DMS153 (cell line): ENCODE results near the gene SH3RF3.

Experiments
- DNase-seq: peaks from one replicate; lab custom pipeline; 2025; lab: John Stamatoyannopoulos, UW

The SH3RF3 gene

DNA sequence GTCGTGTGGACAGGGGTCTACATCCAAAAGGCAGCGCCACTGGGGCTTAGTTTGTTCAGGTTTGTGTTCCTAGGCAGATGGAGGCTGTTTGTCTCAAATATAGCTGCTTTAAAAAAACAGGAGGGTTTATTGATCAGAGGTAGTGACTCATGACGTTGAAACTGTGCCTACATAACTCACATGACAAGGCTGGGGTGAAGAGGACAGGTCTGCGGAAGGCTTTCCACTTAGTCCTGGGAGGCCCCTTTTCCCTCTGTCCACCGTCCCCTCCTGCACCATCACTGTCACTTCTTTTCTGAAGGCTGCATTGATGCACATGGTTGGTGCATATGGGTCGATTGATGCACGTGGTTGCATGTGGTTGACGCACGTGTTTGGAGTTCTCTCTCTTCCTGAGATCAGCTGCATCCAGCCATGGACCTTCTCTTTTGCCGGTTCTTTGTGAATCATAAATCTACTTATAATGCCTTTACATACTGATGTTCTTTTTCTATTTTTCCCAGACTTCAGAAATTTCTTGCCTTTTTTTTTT, 10.9 kb downstream of the SH3RF3 start:
- no peak for DNase-seq

DNA sequence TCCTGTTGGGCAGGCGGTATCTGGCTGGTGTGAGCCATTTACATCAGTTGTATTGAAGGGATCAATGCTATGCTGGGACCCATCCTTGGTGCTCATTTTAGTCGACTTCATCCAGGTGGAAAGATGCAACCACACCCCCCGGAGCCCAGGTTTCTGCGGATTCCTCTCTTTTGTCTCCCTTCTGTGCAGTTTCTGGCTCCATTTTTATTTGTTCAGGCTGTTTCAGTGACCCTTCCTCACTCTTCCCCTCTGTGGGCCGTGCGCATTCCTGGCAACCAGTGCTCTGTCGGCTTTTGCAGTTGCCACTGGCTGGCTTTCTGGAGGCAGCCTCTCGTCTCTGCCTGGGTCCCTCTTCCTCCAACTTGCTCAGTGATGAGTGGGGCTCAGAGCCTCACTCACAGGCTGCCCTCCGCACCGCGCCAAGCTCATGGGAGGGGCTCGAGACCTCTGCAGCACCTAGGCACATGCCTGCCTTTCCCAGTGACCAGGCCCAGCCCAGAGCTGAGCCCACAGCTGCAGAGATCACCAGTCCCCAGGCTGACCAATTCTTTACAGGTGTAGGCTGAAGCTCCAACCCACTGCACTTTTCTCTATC, 12.1 kb downstream of the SH3RF3 start:
- no peak for DNase-seq

DNA sequence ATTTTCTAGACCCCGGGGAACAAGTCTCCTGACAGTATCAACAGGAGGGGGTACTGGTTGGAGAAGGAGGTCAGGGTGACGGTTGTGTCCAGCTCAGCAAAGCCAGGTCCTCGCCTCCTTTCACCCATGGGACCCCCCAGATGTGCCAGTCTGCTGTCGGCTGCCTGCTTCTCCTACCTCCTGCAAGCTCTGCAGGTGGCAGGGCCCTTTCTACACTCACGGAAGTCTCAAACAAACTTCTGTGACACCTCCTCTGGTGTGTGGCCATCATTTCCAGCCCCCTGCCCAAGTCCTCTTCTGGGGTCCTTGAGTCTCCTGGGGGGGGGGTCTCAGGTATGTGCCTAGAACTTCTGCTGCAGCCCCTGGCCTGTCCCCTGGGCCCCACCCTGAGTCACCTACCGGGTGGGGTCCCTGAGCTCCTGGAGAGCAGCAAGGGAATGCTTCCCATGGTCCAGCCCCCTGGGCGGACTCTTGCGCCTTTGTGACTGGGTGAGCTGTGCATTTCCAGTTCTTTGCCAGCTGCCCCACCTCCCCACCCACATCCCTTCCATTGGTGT, 12.8 kb downstream of the SH3RF3 start:
- DNase-seq, result no peak

DNA sequence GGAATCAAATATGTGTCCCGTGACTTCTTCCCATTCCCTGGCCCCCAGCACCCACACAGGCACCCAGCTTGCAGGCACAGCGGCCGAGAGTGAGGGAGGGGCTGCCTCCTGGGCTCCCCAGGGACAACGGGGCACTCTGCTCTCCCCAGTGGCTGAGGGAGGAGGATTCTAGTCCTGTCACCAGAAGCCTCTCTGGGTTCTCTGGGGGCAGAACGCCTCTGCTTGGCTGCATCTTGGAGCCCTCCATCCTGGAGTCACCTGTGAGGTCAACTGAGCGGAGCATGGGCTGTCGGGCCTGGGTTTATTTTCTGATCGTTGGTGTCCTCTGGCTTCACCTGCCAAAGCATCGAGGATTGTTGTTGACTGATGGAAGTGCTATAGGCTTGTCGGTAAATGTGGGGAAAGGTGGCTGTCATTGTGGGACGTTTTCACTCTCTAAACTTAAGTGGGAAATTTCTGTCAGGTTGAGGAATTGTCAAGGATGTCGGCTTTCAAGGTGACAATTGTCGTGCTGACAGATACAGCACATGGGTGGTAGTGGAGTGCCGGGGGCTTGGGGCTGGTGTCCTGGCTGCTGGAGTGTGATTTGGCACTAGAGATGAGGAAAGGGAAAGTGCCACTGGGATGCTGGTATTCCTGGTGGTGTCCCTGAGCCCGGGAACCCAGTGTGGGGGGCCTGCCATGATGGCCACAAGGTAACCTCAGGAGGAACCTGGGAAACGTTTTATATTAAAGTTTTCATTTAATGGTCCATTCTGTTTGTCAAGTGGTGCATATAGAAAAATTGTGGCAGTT, 13.6 kb downstream of the SH3RF3 start:
- no peak for DNase-seq

DNA sequence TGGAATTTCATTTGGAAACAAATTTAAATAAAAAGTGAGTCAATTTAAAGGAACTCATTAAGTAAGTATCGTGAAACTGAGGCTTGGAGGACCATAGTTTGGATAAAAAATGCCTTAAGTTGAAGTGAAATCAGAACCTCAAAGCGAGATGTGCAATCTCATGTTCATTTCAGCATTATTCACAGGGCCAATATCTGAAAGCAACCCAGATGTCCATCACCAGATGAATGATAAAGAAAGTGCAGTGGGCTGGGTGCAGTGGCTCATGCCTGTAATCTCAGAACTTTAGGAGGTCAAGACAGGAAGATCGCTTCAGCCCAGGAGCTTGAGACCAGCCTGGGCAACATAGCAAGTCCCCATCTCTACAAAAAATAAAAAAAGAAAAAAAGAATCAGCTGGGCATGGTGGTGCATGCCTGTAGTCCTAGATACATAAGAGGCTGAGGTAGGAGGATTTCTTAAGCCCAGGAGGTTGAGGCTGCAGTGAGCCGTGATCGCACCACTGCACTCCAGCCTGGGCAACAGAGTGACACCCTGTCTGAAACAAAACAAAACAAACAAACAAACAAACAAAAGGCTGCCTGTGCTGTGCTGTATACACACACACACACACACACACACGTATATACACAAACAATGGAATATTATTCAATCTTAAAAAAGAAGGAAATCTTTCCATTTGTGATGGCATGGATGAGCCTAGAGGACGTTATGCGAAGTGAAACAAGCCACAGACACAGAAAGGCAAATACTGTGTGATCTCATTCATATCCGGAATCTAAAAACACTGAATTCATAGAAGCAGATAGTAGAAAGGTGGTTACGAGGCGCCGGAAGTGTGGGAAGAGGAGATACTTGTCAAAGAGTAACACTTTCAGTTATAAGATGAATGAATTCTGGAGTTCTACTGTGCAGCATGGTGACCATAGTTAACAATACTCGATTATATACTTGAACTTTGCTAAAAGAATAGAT, 14.5 kb downstream of the SH3RF3 start:
- no peak for DNase-seq

DNA sequence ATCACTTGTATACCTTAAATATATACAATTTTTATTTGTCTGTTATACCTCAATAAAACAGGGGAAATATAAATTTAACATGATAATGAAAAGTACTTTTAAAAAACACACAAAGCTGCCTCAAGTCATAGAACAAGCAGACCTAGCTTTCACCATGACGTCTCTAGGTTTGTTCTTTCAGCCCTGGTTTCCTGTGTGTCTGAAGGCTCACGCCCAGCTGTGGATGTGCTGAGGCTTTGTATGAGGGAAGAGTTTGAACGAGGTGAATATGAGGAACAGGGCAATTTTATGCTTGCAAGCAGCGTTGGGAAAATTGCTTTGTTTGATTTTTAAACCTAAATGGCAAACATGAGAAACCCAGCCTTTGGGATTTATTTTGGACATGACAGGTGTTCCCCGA, 15.3 kb downstream of the SH3RF3 start:
- no peak for DNase-seq

DNA sequence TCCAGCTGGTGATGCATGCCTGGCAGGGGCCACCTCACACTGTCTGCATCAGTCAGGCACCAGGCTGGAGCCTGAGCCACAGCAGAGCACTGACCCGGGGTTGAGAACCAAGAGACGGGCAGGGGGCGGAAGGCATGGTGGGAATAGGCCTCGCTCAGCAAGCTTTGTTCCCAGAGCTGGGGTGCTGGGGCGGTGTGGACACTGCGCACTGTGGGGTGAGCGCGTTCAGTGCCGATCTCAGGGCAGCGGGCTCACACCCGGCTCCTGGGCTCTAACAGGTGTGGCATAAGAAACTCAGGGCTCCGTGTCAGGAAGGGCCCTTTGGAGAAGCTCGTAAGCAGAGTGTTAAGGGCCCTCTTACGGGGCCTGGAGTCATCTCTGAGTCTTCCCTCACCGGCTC, 15.7 kb downstream of the SH3RF3 start:
- no peak for DNase-seq

DNA sequence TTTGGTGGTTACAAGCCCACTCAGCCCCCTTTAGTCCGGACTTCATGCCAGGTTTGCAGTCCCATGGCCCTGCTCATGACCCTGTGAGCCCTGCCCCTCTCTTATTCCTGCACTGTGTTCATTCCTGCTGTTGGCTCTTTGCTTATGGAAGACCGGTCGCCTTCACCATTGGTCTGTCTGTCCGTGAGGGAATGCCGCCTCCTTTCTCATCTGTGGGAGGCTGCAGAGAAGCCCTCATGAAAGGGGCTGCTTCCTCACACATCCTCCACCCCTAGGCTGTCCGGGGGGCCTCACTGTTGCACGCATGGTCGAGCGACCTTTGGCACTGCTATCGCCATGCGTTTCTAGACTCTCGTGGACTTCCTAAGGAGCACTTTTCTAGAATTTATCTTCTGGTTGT, 16.3 kb downstream of the SH3RF3 start:
- DNase-seq, result no peak

DNA sequence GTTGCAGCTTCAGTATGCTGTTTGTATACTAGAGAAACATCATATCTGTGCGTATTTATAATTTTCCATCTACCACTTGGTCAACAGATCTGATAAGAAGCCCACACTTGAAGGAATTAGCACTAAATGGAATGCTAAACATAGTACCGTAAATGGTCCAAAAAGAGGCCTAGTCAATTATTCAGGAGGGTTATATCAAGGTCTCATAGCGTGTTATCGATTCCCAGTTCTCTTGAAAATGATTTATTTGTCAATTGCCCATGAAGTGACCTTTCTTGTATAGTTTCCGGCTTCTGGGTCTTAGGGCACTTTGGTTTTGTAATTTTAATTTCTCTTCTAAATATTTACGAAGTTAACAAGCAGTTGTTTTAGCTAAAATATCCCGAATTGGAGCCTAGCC, 18.4 kb downstream of the SH3RF3 start:
- no peak for DNase-seq

DNA sequence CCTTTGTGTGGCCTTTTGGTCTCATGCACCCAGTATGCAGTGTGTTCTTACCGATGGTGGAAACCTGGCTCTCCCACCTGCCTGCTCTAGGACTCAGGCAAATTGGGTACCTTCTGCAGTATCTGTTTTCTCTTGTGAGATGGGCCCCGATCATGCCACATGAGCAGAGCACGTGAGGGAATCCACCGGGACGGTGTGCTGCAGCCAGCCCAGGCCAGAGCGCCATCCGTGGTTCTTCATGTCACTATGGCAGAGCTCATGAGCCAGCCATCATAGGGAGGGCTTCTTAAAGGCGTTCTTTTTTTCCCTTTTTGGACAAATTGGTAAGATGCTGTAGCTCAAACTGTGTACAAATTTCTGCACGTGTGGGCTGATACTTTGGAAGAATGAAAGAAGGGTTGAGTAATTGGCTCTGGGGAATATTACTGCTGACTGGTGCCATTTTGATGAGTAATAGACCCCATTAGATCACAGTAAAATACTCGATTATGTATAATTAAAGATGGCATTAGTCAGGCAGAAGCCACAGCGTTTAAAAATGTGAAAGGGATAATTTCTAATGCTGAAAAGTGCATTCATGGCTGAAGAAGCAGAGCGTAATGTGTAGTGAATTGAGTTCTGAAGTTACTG, 19.2 kb downstream of the SH3RF3 start:
- DNase-seq, result no peak

DNA sequence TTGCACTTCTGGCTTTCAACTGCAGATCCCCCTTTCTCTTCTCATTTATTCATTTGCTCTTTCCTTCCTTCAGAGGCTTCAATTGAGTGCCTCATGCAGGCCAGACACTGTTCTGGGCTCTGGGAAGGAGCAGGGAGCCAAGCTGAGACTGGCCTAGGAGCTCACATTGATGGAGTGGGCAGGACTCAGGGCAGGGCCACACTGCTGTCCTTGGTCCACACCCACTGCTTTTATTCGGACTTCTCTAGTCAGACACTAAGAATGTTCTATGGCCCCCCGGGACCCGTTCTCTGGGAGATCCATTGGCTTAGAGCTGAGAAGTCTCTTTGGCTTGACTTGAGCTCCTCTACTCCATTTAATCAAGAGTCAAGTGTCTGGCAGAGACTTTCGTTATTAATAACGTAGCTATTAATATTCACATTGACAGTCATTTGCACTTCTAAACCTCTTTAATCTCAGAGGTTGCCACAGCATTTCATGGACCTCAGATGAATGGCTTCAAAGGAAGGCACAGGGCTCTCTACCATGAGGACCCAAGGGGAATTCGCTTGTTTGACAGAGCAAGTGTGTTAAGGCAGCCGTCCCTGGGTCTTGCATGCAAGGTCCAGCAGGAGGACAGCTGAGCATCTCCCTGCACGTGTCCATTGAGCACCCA, 20.1 kb downstream of the SH3RF3 start:
- DNase-seq, result no peak

DNA sequence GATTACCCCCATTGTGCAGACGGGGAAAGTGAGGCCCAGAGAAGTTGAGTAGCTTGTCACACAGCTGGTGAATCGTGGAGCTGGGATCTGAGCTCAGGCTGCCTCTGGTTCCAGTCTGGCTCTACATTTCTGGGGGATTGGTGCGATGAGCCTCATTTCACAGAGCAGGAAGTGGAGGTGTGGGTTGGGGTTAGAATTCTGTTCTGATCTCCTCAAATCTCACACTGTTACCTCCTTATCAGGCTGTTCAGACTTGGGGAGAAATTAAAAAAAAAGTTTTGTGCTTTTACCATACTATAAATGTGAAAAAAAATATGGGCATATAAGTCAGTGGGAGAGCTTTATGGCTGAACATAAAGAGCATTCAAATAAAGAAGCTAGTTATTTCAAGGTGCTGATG, 21.6 kb downstream of the SH3RF3 start:
- DNase-seq, result no peak

DNA sequence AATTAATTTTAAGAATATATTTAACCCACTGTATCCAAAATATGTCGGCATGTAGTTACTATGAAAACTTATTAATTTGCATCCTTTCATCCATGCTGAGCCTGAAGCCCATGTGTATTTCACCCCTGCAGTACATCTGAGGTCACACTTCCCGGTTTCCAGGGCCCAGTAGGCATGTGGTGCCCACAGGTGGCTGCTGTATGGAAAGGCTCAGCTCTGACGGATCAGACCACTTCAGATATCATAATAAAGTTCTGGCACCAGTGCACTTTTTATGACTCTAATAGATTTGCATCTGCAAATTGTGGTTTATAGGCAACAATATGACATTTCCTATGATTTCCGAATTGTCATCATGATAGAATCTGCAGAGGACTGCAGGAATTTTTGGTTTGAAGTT, 22.5 kb downstream of the SH3RF3 start:
- DNase-seq, result no peak

DNA sequence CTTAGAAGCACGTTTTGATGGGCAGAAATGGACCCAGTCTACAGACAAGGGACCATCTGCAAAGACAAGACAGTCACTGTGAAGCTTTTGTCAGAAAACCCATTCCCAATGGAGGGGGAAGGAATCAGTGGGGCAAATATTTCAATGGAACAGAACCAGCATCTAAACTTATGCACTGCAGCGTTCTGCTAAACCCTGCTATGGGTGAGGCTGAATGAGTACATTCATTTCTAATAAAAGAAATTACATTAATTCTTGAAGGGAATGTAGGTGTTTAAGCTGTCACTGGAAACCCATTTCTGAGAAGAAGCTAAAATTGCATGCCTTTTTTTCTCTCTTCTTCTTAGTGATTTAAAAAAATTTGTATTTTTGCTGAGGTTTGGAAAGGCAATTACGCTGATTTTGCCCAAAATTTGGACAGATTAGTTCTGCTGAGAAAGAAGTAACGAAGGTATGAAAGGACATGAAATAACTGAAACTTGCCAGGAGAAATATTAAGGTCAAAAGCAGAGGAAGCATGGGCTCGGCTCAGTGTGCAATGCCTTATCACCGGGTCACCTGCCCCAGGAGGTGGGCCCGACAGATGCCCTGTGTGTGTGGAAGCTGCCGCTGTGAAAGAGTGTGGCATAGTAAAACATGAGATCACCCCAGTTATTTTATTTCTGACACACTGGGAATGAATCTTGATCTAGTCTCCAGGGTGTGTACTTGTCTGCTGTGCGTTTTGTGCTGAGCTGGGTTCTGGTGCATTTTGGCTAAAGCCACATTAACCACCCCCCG, 24.2 kb downstream of the SH3RF3 start:
- DNase-seq, result no peak

DNA sequence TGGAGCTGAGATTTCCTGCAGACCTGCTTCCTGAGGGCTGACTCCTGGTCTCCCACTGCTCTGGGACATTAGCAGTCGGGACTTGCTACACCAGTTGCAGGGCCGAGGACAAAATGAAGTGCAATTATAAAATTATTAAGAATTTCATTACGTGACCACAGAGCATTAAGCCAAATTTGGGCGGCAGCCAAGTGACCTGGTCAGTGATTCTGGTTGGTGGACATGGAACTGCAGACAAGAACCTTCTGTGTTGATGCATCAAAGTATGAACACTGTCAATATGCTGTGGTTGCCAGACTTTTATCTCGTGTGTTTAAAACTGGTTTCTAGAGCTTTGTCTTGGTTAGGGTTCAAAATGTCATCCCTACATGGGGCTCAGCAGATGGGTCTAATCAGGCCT, 24.8 kb downstream of the SH3RF3 start:
- DNase-seq, result no peak

DNA sequence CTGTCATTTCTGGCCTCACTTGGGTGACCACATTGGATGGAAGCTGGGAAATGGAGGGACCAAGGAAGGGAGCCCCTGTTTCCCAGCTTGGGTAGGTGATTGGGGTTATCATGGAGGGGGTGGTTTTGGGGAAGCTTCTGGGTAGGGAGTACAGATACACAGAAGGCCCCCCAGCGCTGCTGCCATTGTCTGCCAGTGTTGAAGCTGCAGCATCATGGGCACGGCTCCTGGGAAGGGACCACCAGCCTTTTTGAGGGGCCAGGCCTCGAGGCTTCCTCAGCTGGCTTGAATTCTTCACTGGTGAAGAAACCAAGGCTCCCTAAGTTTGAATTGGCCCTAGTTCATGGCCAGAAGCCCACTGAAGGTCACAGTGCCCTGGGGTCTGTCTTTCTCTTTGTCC, 25.2 kb downstream of the SH3RF3 start:
- DNase-seq, result no peak

DNA sequence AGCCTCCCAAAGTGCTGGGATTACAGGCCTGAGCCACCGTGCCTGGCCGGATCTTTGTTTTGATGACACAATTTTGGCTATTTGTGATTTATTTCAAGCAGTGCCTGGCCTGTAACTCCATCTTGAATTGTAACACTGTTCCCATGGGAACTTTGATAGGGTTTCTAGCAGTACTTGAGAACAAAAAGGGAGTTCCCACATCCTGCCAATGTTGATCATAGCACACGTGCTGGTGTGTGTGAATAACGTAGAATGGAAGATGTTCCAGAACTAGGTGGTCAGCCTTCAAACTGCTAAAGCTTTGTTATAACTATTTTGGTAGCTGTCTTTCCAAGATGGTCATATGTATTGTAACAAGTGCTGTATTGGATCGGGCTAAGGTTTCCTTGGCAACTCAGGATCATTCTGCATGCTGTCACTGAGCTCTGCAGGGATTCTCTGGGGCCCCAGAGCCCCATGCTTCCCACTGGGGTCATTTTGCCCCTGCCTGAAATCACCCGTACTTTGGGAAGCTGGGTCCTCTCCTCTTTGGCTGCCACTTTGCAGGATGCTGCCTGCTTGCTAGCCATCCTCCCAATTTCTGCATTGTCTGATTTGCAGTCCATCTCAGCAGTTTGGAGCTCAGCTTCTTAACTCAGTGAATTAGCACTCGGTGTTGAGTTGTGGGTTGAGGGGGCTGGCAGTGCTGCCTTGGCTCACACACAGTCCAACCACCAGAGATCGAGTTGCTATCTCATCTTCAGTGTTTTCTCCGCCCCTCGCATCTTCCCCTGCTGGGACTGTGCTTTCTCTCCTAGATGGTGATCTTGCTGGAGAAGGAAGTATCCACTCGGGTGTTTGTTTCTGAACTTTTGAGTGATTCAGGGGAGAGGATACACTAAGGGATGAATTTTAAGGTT, 26.8 kb downstream of the SH3RF3 start:
- peak; percentile 45 for DNase-seq

DNA sequence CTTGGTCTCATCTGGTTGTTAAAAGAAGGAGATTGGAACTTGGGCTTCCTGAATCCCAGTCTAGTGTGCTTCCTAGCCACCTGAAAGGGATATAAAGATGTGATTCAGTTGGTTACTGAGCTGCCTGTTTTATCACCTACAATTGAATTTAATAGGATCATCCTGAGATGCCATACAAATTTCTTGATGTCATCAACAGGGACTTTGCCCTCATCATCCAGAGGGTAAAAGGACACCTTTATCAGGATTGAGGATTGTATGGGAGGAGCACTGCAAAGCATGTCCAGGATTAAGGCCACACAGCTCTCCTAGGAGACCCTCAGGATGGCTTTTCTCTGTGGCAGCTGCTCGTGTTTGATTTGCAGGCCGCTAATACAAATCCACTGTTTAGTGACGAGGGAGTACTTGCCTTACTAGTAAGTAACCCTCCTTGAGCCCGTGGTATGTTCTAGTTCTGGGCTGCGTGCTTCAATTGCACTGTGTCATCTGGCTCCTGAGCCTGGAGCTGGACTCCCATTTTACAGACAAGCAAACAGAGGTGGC, 28.6 kb downstream of the SH3RF3 start:
- DNase-seq, result no peak

DNA sequence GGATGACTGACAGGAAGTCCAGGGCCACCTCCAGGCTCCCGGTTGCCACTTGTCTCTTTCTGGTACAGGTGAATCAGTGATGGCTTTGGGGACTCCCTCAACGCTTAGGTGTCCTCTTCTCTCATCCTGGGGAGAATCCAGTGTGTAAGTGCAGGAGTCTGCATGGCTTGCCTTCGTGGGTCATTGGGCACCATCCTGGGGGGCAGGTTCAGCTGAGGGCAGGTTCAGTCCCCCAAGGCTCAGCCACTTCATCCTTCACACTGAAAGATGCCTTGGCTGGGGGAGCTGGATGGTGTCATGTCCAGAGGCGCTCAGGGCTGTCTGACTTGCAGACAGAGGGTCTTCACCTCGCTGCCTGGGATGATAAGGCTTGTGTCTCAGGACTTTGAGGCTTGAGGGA, 29.2 kb downstream of the SH3RF3 start:
- DNase-seq, result no peak
